Measurements from ENCODE around the gene BCL2L1. TPM values are rescaled to one million over a fixed set of nuclear protein-coding genes. Genes with fewer than 3 reads are reported as not detected.

BCL2L1 gene
- total RNA-seq, 1 donor from 2014 or later: 60.0 TPM

DNA sequence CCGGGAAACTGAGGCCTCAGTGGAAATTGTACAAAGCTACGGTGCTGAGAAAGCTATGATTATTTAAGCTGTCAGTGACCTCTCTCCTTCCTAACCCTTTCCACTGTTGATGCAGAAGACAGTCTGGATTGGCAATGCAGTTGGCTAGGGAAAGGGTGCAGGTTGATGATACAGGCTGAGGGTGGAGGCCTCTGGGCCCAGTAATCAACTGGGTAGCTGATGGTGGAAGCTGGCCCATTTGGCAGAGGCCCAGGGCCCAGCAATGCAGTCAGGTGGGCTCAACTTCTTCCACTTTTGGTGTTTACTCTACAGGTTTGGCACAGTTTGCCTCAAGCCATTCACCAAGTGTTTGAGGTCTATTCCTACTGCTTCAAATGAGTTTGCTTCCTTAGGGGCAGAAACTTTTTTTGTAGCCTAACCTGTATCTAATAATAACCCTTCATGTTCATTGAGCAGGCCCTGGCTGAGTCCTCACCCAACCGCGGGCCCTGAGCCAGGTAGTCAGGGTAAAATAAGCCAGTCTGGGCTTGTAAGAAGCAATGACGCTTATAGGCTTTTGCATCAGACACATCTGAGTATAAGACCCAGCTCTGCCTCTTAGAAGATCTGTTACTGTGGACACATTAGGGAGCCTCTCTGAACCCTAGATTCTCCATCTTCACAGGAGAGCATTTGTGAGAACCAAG is 12.1 kb downstream of the BCL2L1 start:
- Histone ChIP-seq H3K27me3 (no peaks in the 10 kb centered on the region), H3K9ac (no peak overlapping the region), H3K27ac (no peak overlapping the region), H3K36me3 (peaks cover 4% of the 10 kb centered on the region), H3K9me3 (ENCODE audit: low read depth) (no peaks in the 10 kb centered on the region), H3K4me2 (no peak overlapping the region), H4K20me1 (ENCODE audit: low read depth) (peaks cover 13% of the 10 kb centered on the region), H3F3A (ENCODE audit: low read depth) (peaks cover 24% of the 10 kb centered on the region), H2AFZ (replicated peaks) (no peak overlapping the region), H3K4me3 (no peak overlapping the region), H3K4me1 (peaks cover 31% of the 10 kb centered on the region), H3K79me2 (ENCODE audit: low read depth) (peaks cover 94% of the 10 kb centered on the region)
- no peaks in the 10 kb centered on the region for H3K27me3 Mint-ChIP-seq (ENCODE audit: insufficient read depth, low read depth)
- TF ChIP-seq EZH2phosphoT487 (IDR thresholded peaks at IDR 0.05) (no peak), EZH2 (IDR thresholded peaks at IDR 0.05) (no peak)
- TF ChIP-seq, protein P1, sequence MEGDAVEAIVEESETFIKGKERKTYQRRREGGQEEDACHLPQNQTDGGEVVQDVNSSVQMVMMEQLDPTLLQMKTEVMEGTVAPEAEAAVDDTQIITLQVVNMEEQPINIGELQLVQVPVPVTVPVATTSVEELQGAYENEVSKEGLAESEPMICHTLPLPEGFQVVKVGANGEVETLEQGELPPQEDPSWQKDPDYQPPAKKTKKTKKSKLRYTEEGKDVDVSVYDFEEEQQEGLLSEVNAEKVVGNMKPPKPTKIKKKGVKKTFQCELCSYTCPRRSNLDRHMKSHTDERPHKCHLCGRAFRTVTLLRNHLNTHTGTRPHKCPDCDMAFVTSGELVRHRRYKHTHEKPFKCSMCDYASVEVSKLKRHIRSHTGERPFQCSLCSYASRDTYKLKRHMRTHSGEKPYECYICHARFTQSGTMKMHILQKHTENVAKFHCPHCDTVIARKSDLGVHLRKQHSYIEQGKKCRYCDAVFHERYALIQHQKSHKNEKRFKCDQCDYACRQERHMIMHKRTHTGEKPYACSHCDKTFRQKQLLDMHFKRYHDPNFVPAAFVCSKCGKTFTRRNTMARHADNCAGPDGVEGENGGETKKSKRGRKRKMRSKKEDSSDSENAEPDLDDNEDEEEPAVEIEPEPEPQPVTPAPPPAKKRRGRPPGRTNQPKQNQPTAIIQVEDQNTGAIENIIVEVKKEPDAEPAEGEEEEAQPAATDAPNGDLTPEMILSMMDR (IDR thresholded peaks at IDR 0.05): no peak
- H3K4me3 Mint-ChIP-seq: no peak overlapping the region
- no peak for DNase-seq (ENCODE audit: low spot score)
- H3K27ac Mint-ChIP-seq: no peak overlapping the region
- H3K9me3 Mint-ChIP-seq: no peaks in the 10 kb centered on the region
- H3K4me1 Mint-ChIP-seq: peaks cover 32% of the 10 kb centered on the region
- peaks cover 39% of the 10 kb centered on the region for H3K36me3 Mint-ChIP-seq

DNA sequence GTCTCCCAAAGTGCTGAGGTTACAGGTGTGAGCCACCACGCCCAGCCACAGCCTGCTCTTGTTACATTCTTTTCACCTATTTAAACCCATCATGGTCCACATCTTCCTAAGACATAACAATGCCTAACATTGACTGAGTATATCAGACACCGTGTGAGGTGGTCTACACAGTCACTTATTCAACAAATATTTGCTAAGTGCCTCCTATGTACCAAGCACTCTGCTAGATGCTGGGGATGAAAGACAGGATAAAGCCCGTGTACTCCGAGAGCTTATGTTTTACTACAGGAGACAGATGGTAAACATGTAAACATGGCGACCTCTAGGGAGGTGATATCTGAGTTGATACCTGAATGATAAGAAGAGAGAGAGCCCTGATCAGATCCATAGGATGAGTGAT is 12.7 kb downstream of the BCL2L1 start:
- H3K9me3 Mint-ChIP-seq: no peaks in the 10 kb centered on the region
- Histone ChIP-seq H4K20me1 (ENCODE audit: low read depth) (peaks cover 18% of the 10 kb centered on the region), H3K9ac (no peak overlapping the region), H3K27me3 (no peaks in the 10 kb centered on the region), H3K4me3 (no peak overlapping the region), H3F3A (ENCODE audit: low read depth) (peaks cover 24% of the 10 kb centered on the region), H3K4me1 (peaks cover 31% of the 10 kb centered on the region), H2AFZ (replicated peaks) (no peak overlapping the region), H3K9me3 (ENCODE audit: low read depth) (no peaks in the 10 kb centered on the region), H3K4me2 (no peak overlapping the region), H3K36me3 (peaks cover 4% of the 10 kb centered on the region), H3K79me2 (ENCODE audit: low read depth) (peaks cover 94% of the 10 kb centered on the region), H3K27ac (no peak overlapping the region)
- H3K27ac Mint-ChIP-seq: no peak overlapping the region
- TF ChIP-seq, protein P1 (IDR thresholded peaks at IDR 0.05): no peak
- peaks cover 32% of the 10 kb centered on the region for H3K4me1 Mint-ChIP-seq
- H3K27me3 Mint-ChIP-seq (ENCODE audit: insufficient read depth, low read depth): no peaks in the 10 kb centered on the region
- DNase-seq (ENCODE audit: low spot score): no peak
- H3K36me3 Mint-ChIP-seq: peaks cover 35% of the 10 kb centered on the region
- no peak overlapping the region for H3K4me3 Mint-ChIP-seq

DNA sequence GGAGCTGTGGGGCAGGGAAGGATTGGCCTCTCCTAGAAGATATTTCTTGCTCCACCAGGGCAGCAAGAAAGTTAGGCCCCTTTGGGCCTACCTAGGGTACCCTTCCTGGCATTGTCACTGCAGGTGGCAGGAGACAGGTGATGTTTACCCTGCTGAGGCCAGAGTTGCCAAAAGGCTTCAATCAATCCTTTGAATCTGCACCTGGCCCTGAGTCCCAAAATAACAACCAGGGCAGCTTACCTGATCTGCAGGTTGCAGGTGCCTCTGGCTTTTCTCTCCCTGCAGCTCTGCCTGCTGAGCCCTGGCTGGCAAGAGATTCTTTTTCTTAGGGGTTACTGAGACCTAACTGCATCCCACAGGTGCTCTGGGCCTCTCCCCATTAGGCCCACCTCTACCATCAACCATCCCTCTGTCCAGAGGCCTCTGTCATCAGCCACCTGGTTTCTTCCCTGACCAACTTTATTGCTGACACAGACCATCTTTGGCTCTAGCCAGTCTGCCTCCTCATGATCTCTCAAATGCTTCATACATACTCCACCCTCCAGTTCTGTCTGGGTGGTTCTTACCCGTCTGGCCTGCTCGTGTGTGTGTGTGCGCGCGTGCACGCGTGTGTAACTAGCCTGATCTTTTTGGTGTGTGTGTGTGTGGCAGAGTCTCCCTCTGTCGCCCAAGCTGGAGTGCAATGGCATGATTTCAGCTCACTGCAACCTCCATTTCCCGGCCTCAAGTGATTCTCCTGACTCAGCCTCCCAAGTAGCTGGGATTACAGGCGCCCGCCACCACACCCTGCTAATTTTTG is 13.7 kb downstream of the BCL2L1 start:
- peaks cover 31% of the 10 kb centered on the region for H3K4me1 ChIP-seq

More for the DNA sequence above, 13.7 kb downstream of the BCL2L1 start:
- Histone ChIP-seq H3K4me3 (no peak overlapping the region), H3K4me2 (no peak overlapping the region), H4K20me1 (ENCODE audit: low read depth) (peaks cover 23% of the 10 kb centered on the region), H3K9ac (no peak overlapping the region), H3K36me3 (peaks cover 4% of the 10 kb centered on the region), H3K9me3 (ENCODE audit: low read depth) (no peaks in the 10 kb centered on the region), H3F3A (ENCODE audit: low read depth) (peaks cover 21% of the 10 kb centered on the region), H3K27me3 (no peaks in the 10 kb centered on the region), H2AFZ (replicated peaks) (no peak overlapping the region), H3K79me2 (ENCODE audit: low read depth) (peaks cover 94% of the 10 kb centered on the region), H3K27ac (no peak overlapping the region)
- no peaks in the 10 kb centered on the region for H3K27me3 Mint-ChIP-seq (ENCODE audit: insufficient read depth, low read depth)
- peaks cover 33% of the 10 kb centered on the region for H3K4me1 Mint-ChIP-seq
- H3K27ac Mint-ChIP-seq: no peak overlapping the region
- no peak overlapping the region for H3K4me3 Mint-ChIP-seq
- TF ChIP-seq, protein P1 (IDR thresholded peaks at IDR 0.05): no peak
- TF ChIP-seq EZH2 (IDR thresholded peaks at IDR 0.05) (no peak), EZH2phosphoT487 (IDR thresholded peaks at IDR 0.05) (no peak)
- no peak for DNase-seq (ENCODE audit: low spot score)
- no peaks in the 10 kb centered on the region for H3K9me3 Mint-ChIP-seq
- peaks cover 35% of the 10 kb centered on the region for H3K36me3 Mint-ChIP-seq

All from neural progenitor cell (in vitro differentiated cells).